Measurements from ENCODE around the gene PRR23E.

Gene PRR23E

DNA sequence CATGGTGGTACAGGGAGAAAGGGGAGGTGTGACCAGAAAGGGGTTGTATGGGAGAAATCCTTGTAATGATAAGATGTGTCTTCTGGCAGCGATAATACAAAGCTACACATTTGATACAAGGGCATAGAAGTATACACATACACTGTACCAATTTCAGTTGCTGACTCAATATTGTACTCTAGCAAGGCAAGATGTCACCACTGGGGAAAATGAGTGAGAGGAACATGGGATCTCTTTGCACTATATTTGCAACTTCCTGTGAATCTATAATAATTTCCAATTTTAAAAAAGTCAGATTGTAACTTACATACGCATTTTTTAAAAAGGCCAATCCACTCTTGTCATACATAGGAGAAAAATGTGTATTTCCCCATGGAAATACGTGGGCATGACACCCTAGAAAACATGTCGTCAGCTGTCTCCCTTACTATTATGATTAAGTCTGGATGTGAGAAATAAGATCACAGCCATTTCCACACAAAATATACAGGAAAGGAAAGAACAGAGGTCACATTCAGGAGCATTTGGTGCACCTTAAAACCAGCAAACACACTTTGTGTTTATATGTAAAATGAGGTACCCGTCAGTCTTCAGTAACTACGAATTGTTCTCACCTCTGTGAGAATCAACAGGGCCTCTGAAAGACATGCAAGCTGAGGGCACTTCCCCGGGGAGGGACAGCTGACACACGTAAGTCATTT is 22.9 kb downstream of the PRR23E start:
- no peak for DNase-seq (ENCODE audit: low spot score)
- TF ChIP-seq, protein P1, sequence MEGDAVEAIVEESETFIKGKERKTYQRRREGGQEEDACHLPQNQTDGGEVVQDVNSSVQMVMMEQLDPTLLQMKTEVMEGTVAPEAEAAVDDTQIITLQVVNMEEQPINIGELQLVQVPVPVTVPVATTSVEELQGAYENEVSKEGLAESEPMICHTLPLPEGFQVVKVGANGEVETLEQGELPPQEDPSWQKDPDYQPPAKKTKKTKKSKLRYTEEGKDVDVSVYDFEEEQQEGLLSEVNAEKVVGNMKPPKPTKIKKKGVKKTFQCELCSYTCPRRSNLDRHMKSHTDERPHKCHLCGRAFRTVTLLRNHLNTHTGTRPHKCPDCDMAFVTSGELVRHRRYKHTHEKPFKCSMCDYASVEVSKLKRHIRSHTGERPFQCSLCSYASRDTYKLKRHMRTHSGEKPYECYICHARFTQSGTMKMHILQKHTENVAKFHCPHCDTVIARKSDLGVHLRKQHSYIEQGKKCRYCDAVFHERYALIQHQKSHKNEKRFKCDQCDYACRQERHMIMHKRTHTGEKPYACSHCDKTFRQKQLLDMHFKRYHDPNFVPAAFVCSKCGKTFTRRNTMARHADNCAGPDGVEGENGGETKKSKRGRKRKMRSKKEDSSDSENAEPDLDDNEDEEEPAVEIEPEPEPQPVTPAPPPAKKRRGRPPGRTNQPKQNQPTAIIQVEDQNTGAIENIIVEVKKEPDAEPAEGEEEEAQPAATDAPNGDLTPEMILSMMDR (IDR thresholded peaks at IDR 0.05; ENCODE audit: extremely low read depth, insufficient read depth, missing control alignments), result no peak
- in situ Hi-C loops (cut with MboI; ENCODE audit: low pct_unique_long_range_greater_than_20kb, low sequenced_read_pairs, unreplicated experiment), result no loop called here

- peak; percentile 72 for DNase-seq (ENCODE audit: low spot score)
- in situ Hi-C loops (cut with MboI; ENCODE audit: low pct_unique_long_range_greater_than_20kb, low sequenced_read_pairs, unreplicated experiment), result no loop called here
Measured at GRCh38 chr3:127216415-127217261, 23.7 kb downstream of the PRR23E start.

DNA sequence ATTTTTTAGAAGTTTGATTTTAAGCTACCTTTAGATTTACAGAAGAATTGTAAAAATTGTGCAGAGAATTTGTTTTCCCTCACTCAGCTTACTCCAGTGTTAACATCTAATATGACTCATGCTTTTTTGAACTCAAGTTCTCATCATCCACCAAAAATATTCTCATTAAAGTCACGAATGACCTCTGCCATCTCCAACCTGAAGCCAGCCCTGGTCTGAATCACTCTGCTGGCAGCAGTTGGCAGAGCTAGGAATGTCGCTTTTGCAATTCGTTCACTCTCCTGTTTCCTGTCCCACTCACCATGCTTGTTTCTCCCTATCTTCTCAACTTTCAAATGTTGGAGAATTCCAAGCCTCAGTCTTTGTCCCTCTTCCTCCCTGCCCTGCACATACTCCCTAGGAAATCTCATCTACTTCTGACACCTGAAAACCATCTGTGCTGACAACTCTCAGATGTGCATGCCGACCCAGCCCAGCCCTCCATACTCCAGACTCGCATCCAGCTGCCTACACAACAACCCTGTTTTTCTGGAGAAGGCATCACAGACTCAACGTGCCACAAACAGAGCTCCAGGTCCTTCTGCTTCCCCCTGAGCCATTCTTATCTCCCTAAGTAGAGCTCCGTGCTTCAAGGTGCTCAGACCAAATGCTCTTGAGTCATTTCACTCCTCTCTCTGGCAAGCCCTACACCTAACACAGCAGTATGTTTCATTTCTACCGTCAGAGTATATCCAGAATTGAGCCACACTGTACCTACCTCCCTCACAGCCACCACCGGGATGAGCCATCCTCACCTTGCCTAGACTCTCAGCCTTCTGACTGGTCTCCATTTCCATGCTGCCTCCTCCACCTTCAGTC is 24.9 kb downstream of the PRR23E start:
- TF ChIP-seq, protein P1 (IDR thresholded peaks at IDR 0.05; ENCODE audit: extremely low read depth, insufficient read depth, missing control alignments), result no peak
- in situ Hi-C loops (cut with MboI; ENCODE audit: low pct_unique_long_range_greater_than_20kb, low sequenced_read_pairs, unreplicated experiment), result no loop called here
- peak; percentile 56 for DNase-seq (ENCODE audit: low spot score)

More at GRCh38 chr3:127216415-127217261, 23.7 kb downstream of the PRR23E start:
- TF ChIP-seq, protein P1 (IDR thresholded peaks at IDR 0.05; ENCODE audit: extremely low read depth, insufficient read depth, missing control alignments), result no peak

DNA sequence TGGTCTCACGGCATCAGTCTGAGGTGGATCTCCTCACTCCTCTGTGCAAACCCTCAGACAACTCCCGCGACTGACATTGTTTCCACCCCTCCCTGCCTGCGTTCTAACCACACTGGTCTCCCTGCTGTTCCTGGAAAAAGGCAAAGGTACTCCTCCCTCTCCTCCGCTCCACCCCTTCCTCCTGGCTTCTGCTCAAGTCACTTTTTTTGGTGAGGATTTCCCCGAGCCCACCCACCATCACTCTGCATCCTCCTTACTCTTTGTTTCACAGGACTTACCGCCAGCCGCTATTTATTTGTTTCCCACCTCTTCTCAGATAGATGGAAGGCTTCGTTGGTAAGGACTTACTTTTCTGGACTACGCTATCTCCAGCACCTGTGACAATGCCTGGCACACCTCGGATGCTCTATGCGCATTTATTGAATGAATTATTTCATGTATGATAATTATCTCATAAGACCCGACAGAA is 25.6 kb downstream of the PRR23E start:
- TF ChIP-seq, protein P1 (IDR thresholded peaks at IDR 0.05; ENCODE audit: extremely low read depth, insufficient read depth, missing control alignments), result no peak
- no peak for DNase-seq (ENCODE audit: low spot score)
- in situ Hi-C loops (cut with MboI; ENCODE audit: low pct_unique_long_range_greater_than_20kb, low sequenced_read_pairs, unreplicated experiment), result no loop called here

DNA sequence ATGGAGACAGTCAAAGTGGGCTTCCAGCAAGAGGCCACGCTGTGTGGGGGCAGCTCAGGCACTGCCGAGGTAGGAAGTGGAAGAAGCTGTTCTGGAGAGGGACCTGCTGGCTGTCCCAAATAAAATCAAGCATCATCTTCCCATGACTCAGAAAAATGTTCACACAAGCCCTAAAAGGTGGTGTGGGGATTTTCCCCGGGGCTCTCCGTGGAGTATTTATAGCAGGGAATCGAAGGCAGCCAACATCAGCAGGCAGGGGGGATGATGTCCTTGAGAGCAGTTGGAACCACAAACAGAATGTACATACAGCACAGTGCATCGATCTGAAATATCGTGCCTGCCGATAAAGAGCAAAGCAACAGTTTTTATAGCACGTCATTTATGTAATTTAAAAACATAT is 27.6 kb downstream of the PRR23E start:
- in situ Hi-C loops (cut with MboI; ENCODE audit: low pct_unique_long_range_greater_than_20kb, low sequenced_read_pairs, unreplicated experiment), result no loop called here
- no peak for DNase-seq (ENCODE audit: low spot score)
- TF ChIP-seq, protein P1 (IDR thresholded peaks at IDR 0.05; ENCODE audit: extremely low read depth, insufficient read depth, missing control alignments), result no peak

DNA sequence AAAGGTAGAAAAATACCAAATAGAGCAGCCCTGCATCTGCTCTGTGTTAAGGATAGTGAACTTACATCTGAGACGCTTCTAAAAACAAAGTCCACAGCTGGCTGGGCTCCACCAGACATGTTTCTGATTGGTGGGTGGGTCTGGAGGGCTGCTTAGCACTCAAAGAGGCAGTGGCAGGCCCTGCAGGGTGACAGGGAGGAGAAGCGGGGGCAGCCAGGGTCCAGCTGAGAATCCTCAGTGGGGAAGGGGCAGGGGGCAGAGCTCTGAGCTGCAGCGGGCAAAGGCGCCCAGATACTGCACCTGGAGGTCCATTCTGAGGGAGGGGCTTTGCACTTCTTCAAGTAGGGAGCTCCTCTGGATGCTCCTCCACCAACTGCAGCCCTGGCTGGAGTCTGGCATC is 28.1 kb downstream of the PRR23E start:
- in situ Hi-C loops (cut with MboI; ENCODE audit: low pct_unique_long_range_greater_than_20kb, low sequenced_read_pairs, unreplicated experiment), result no loop called here
- TF ChIP-seq, protein P1 (IDR thresholded peaks at IDR 0.05; ENCODE audit: extremely low read depth, insufficient read depth, missing control alignments), result no peak

More for the DNA sequence above, 28.1 kb downstream of the PRR23E start:
- DNase-seq (ENCODE audit: low spot score), result no peak

Measured in GM13977 (cell line).